Measurements from ENCODE around the gene DNAJC3.

- TF ChIP-seq SIN3A (conservative IDR thresholded peaks at IDR 0.05 in 1 of 2, IDR thresholded peaks at IDR 0.05 in 1 of 2; ENCODE audit: low read depth in 1 of 2, low read length in 2 of 2) (no peak), EP300 (IDR thresholded peaks at IDR 0.05; ENCODE audit: borderline replicate concordance in 1 of 2, low read depth in 2 of 2, low read length in 2 of 2) (no peak), CTCF (IDR thresholded peaks at IDR 0.05; ENCODE audit: control extremely low read depth in 1 of 3, insufficient read depth in 1 of 3, low read depth in 1 of 3, low read length in 3 of 3) (no peak), TBP (IDR thresholded peaks at IDR 0.05; ENCODE audit: low read depth, low read length) (no peak), JUND (IDR thresholded peaks at IDR 0.05; ENCODE audit: low read length) (no peak), TAF1 (IDR thresholded peaks at IDR 0.05; ENCODE audit: low read depth, low read length) (no peak), POLR2A (IDR thresholded peaks at IDR 0.05; ENCODE audit: control extremely low read depth in 1 of 2, low read depth in 2 of 2, low read length in 2 of 2) (no peak)
These were observed 37.3 kb downstream of the DNAJC3 start for GRCh38 chr13:95714142-95714832.
